Fibroblast of the aortic adventitia (primary cell): ENCODE measurements around the gene PRKCH. TPM values are rescaled to one million over a fixed set of nuclear protein-coding genes. Genes with fewer than 3 reads are reported as not detected.

ENCODE experiments used
- DNase-seq: peaks from one replicate; pipeline ENCODE4 v3.0.0-alpha.2; 2010; ENCODE audit warnings: low read depth
- H3K4me3 ChIP-seq: 2 replicates; pipeline ENCODE4 v1.5.1; 2011; ENCODE audit warnings: low read depth, mild to moderate bottlenecking, control low read depth, low read length, moderate library complexity
- total RNA-seq: library from RNA; depleted of rRNA; stranded (reverse); fragments of >200 nt; gene quantifications from 2 replicates; pipeline ENCODE4 v1.2.3, GENCODE V29; 2012; ENCODE audit warnings: low replicate concordance
- TF ChIP-seq, protein P1 (sequence below): IDR thresholded peaks from 2 replicates; pipeline ENCODE4 v1.5.1; 2011; ENCODE audit warnings: mild to moderate bottlenecking, low read length, control low read depth, inconsistent platforms; ENCODE audit not compliant: insufficient read depth

The PRKCH gene
- total RNA-seq, 1 donor, result 4.2 TPM

DNA sequence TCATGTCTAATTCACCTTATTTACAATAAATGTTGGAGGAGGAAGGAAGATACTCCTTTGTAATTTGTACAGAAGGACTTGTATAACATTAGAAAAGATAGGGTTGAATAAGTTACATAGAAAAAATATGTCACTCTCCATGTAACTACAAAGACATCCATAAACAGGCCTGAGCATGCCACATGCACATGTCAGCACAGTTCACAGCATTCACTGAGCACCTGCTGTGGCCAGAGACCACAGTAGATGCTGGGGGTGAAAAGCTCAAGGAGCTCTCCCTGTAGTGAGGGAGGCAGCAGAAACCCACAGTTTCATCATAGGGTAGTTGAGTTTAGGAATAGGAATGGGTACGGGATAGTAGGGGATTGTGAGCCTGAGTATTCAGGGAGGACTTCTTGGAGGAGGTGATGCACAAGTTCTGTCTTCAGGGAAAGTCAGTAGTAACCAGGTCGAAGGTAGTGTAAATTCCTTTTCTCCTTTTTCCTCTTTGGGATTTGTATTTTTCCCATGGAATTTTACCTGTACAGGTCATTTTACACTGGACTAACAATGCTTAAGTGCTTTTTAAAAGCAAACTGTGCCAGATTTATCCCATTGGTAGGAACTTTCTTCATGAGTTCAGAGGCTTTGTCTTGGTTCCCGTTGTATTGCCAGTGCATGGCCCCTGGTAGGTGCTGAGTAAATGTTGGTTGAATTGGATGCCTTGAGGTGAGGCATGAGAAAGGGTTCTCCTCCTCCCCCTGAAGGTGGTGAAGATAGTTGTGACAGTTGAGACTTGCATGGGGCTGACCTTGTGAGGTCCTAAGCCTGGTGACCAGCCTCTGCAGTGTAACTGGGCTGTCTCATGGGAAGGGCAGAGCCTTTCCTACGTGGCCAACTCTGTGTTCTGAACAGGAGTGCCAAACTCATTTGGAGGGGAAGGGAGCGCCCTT, 20.2 kb downstream of the PRKCH start:
- no peak overlapping the region for H3K4me3 ChIP-seq
- TF ChIP-seq, protein P1, sequence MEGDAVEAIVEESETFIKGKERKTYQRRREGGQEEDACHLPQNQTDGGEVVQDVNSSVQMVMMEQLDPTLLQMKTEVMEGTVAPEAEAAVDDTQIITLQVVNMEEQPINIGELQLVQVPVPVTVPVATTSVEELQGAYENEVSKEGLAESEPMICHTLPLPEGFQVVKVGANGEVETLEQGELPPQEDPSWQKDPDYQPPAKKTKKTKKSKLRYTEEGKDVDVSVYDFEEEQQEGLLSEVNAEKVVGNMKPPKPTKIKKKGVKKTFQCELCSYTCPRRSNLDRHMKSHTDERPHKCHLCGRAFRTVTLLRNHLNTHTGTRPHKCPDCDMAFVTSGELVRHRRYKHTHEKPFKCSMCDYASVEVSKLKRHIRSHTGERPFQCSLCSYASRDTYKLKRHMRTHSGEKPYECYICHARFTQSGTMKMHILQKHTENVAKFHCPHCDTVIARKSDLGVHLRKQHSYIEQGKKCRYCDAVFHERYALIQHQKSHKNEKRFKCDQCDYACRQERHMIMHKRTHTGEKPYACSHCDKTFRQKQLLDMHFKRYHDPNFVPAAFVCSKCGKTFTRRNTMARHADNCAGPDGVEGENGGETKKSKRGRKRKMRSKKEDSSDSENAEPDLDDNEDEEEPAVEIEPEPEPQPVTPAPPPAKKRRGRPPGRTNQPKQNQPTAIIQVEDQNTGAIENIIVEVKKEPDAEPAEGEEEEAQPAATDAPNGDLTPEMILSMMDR, result no peak
- no peak for DNase-seq

DNA sequence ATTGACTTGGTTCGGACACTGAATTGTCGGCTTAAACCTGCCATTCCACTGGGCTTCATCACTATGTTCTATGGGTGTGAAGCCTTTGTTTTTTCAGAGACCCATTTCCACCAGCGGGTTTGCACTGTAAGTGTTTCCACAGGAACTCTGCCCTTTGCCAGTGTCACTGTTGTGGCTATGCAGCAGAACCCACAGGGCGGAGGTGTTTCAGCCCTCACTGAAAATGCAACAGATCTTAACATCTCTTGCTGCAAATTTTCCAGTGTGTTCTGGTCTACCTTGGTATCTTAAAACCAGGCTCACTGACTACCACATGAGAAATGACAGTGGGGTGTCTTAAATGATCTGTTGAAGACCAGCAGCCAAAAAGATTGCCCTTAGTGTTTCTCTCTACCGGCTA, 21.1 kb downstream of the PRKCH start:
- no peak for DNase-seq
- TF ChIP-seq, protein P1, result no peak
- no peak overlapping the region for H3K4me3 ChIP-seq

DNA sequence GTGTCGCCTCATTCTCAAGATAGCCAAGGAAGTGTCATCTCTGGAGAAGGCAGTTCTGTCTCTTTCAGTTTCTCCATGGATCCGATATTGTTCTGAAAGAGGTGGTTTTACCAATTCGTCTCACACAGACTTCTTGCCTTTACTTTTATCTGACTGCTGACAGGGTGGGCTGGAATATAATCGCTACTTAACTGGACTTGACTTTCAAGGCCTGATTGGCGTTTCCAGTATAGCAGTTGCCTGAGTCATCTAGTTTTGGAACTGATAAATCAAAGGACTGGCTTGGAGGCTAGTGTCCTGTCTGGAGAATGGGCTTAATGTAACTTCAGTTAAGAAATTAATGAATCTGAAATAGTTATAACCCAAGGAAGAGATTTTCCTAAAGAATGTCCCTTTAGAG, 21.6 kb downstream of the PRKCH start:
- DNase-seq, result no peak
- H3K4me3 ChIP-seq, result no peak overlapping the region
- TF ChIP-seq, protein P1, result no peak

- no peak overlapping the region for H3K4me3 ChIP-seq
- peak; percentile 22 for DNase-seq
- TF ChIP-seq, protein P1, result no peak
Observed at GRCh38 chr14:61343471-61343870, 22.1 kb downstream of the PRKCH start.

- no peak for DNase-seq
- TF ChIP-seq, protein P1, result no peak
- H3K4me3 ChIP-seq, result no peak overlapping the region
Observed at GRCh38 chr14:61343991-61344405, 22.6 kb downstream of the PRKCH start.

DNA sequence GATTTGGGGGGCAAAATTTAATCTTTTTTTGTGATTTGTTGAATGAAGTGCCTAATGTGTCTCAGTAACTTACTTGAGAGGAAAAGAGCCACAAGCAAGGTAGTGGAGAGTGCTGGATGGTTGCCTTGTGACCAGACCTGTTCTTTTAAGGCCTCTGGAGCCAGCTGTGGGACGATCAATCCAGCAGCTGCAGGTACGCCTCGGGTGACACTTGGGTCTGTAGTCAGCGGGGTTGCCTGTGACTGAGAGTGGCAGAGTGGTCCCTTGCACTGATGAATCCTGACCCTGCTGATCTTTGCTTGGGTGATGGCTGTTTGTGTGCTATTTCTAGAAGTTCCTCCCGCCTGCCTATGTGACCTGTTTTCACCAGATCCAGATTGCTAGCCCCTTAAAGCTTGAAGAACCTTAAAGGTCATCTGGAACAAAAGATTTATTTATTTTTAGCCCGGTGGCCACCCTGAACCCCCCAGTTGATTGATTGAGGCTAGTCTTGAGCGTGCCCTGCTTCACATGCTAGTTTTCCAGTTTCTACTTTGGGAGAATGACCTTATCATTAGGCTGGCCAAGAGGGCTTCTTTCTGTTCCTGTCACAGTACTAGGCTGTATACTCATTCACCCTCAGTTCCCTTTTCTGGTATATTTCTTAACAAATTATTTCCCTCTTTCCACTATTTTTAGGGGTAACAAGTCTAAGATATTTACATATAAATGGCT, 23.2 kb downstream of the PRKCH start:
- DNase-seq, result no peak
- TF ChIP-seq, protein P1, result no peak
- no peak overlapping the region for H3K4me3 ChIP-seq
